H4 (cell line): ENCODE measurements around the gene KCNMA1. TPM values are rescaled to one million over a fixed set of nuclear protein-coding genes. Genes with fewer than 3 reads are reported as not detected.
"Not testable (repeated sequence)": the region's sequence is repeated elsewhere in the genome, so short reads cannot be mapped to it uniquely, and the experiment has no call there.

Experiments used
- DNase-seq: peaks from one replicate; pipeline ENCODE4 v3.0.0-alpha.2; 2015; ENCODE audit warnings: low spot score
- total RNA-seq: library from RNA; depleted of rRNA; stranded (reverse); fragments of >200 nt; shearing (Covaris generic); gene quantifications from 2 replicates; pipeline ENCODE4 v1.2.3, GENCODE V29; 2014

The KCNMA1 gene
- total RNA-seq, 1 experiment from 2014 or later = 8.4 TPM

GRCh38 chr10:77416311-77417135, 221.1 kb downstream of the KCNMA1 start:
- DNase-seq = peak; percentile 83

DNA sequence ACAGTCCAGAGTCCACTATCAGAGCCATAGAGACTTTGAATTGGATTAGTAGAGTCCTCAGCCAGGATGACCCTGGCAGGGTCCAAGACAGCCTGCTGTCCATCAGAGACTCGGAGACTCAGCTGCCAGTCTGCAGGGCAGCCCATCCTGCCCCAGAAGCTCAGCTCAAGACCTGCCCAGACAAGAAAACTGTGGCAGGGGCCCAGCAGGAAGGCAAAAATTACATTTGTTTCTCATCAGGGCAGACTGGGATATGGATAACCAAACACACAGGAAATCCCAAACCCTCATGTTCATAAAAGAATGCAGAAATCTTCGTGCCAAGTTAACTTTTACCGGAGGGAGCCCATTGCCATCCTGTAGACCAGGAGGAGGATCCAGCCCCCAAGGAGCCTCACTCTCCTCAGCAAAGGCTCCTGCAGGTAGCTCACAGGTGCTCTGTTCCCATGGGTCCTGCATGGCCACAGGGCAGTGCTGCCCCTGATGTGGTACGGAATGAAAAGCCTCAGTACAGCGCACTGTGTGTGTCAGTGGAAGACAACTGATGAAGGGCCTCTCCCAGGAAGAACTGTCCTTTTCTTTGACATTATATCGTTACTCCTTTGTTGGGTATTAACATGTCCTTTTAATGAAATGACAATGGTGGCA, 222.2 kb downstream of the KCNMA1 start:
- DNase-seq = no peak

DNA sequence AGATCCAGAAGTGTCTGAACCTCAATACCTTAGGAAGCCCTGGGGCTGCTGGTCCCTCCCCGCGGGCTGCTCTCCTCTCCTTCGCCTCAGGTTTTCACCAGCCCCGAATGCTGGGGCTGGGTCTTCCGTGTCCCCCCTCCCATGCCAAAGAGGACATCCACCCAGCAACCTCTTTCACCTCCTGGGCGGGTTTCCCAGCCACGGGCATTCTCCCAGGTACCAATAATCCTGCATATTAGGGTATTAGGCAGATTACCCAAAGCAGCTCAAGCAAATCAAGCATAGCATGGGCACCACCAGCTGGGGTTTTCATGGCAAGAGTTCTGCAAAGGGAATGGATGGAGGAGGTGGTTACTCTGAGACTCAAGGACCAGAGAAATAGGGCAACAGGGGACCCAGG, 224.4 kb downstream of the KCNMA1 start:
- no peak for DNase-seq

DNA sequence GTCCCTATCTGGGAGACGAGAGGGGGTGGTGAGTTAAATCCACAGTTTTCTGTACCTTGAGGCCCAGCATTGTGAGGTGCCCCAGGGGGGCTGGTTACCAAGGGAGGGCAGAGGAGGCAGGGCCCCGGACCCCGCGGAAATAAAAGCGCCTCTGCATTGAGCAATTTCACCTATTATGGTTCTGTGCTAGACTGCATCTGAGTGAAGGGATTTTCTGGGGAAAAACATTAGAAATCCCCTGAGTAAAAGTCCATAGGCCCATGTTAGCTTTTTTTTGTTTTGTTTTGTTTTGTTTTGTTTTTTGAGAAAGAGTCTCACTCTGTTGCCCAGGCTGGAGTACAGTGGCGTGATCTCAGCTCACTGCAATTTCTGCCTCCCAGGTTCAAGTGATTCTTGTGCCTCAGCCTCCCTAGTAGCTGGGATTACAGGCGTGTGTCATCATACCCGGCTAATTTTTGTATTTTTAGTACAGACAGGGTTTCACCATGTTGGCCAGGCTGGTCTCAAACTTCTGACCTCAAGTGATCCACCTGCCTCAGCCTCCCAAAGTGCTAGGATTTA, 225.0 kb downstream of the KCNMA1 start:
- not testable (repeated sequence) for DNase-seq

GRCh38 chr10:77411805-77412204, 225.8 kb downstream of the KCNMA1 start:
- DNase-seq = no peak

DNA sequence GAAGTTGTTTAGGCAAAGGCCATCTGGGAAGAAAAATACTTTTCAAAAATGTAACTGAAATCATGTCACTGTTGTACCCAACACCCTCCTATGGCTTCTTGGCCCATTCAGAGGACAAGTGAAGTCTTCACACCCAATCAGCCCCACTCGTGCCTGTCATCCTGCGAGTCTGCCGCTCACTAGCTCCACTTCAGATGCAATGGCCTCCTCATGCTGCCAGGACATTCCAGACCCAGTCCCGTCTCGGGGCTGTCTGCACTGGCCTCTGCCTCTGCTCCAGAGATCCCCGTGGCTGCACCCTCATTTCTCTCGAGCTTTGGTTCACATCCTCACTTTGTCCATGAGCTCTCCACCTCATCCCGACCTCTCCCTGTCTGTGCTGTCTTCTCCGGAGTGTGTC, 227.1 kb downstream of the KCNMA1 start:
- DNase-seq = no peak

- DNase-seq = no peak
Observed at GRCh38 chr10:77409697-77410471, 227.7 kb downstream of the KCNMA1 start.

DNA sequence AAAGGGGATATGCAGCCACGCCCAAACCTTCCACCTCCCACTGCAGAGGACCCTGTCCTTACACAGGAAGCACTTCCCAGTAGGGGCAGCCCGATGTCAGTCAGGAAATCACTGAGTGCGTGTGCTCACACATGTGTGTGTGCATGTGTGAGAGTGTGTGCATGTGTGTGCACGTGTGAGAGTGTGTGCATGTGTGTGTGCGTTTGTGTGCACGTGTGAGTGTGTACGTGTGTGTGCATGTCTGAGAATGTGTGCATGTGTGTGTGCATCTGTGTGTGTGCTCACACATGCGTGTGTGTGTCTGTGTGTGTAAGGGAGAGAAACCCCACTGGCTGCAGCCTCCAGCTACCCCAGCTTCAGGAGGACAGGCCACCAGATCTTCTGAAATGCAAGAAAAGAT, 229.3 kb downstream of the KCNMA1 start:
- DNase-seq = no peak

DNA sequence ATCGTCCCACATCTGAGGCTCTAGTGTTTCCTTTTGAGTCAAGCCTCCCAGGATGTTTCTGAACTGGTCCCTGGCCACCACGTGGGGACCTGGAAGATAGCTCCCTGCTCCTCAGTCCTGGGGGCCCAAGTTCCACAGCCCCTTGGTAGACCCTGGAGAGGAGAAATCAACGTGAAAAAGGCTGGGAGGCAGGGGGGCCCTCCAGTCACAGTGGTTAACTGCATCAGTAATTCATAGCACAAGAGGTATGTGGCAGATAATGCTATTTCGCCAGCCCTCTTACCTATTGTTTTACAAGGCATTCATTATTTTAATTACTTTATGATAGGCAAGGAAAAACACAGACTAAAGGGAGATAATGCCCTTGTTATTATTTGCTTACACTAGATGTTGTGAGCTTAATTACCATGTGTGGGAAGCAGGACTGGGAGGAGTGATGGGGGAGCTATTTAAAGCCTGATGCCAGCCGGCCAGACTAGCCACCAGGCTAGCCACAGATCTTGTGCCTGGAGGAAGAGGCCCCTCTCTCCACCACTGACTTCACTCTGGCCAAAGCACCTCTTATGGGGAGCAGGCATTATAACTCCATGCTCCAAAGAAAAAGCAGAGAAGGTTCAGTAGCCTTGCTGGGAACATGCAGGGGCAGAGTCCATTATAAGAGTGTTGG, 230.7 kb downstream of the KCNMA1 start:
- DNase-seq = no peak

DNA sequence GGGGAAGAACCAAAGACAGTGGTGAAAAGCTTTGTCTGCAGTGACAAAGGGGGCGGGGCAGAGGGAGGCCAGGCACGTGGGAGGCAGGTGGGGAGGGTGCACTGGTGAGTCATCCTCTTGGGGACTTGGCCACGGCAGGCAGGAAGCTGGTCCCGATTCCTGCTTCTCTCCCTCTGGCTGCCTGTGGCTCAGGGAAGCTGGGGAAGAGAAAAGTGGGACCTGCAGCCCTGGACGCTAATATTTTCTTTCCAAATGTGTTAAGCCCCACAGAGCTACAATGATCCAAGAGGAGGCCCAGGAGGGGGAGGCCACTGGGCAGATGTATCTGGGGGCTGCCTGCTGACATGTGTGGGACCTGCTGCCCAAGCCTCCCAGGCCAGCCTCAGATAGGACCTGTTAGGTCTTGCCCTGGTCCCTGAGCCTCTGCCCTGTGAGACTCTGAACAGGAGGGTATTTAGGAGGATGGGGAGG, 231.8 kb downstream of the KCNMA1 start:
- DNase-seq = peak; percentile 93

GRCh38 chr10:77404810-77405209, 232.8 kb downstream of the KCNMA1 start:
- no peak for DNase-seq

DNA sequence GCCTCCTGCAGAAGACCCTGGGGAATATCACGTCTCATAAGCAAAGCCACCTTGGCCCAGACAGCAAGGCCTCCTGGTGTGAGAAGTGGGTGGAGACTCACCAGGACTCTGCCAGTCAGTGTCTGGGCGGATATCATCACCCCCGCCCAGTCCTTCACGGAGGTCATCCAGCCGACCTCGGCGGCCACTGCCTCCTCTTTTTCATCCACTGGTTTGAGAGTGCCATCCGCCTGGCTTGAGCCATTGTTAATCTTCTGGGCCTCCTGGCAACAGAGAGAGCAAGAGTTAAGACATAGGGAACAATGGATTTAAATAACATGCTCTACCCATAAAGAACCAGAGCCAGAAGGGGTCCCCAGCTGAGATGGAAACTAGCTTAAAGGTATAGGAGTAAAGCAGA, 233.8 kb downstream of the KCNMA1 start:
- no peak for DNase-seq

GRCh38 chr10:77401683-77402082, 235.9 kb downstream of the KCNMA1 start:
- no peak for DNase-seq

DNA sequence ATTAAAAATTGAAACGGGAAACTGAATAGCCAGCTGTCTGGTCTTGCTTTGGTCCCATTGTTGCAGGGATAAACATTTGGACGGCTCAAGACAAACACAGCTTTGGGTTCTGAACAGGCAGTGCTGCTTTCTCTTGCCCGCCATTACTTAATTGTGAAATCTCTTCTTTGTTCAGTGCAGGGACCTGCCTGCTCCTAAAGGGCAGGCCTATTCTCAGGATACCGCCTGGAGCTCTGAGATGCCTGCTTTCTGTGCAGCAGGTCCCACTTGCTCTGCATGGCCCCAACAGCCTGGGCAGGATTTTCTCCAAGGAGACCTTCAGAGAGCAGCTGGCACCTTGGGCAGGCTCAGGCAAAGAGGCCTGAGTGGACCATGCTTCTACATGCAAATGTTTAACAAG, 237.6 kb downstream of the KCNMA1 start:
- DNase-seq = no peak

GRCh38 chr10:77398986-77399755, 238.4 kb downstream of the KCNMA1 start:
- no peak for DNase-seq

- no peak for DNase-seq
Observed at GRCh38 chr10:77398558-77398957, 239.1 kb downstream of the KCNMA1 start.

DNA sequence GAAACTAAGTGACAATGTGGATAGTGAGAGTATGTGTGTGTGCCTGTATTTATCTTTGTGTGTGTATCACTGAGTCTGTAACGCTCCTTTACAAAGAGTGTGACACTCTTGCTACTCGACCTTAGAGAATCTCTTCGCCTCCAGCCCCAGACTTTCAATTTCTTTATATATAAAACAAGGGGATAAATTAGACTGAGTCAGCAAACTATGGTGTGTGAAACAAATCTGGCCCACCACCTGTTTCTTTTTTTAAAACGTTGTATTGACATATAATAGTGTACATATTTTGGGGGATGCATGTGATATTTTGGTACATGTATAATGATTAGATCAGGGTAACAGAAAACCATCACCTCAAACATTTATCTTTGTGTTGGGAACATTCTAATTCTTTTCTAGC, 240.5 kb downstream of the KCNMA1 start:
- DNase-seq = no peak

GRCh38 chr10:77396290-77396689, 241.3 kb downstream of the KCNMA1 start:
- DNase-seq = no peak

- DNase-seq = no peak
Observed at GRCh38 chr10:77393821-77394501, 243.6 kb downstream of the KCNMA1 start.

- DNase-seq = no peak
Observed at GRCh38 chr10:77393411-77393810, 244.2 kb downstream of the KCNMA1 start.
